T-helper 17 cell (primary cell): ENCODE measurements around the gene TXNDC11. TPM values are rescaled to one million over a fixed set of nuclear protein-coding genes. Genes with fewer than 3 reads are reported as not detected.
A peak's percentile ranks its signal among the peaks of the same experiment; 100 is the strongest.

Experiments
- ATAC-seq: fragments of 150-1000 bp; cut with Tn5 transposase; 2 replicates; pipeline ENCODE4 v1.10.0; 2021; ENCODE audit warnings: mild to moderate bottlenecking, moderate library complexity
- DNase-seq, 3 donors: peaks; one replicate each; pipeline versions ENCODE4 v3.0.0 to v3.0.0-alpha.2; 2020 to 2021
- H3K9me3 ChIP-seq: one replicate; pipeline ENCODE4 v1.7.0; 2013; ENCODE audit warnings: low read length, mild to moderate bottlenecking; ENCODE audit not compliant: control insufficient read depth, poor library complexity, severe bottlenecking
- H3K27ac Mint-ChIP-seq: one replicate; pipeline ENCODE4 v1.8.0; 2022; ENCODE audit warnings: mild to moderate bottlenecking, moderate library complexity, mixed read lengths
- H3K27me3 Mint-ChIP-seq: one replicate; pipeline ENCODE4 v1.8.0; 2022; ENCODE audit warnings: mixed read lengths
- H3K36me3 Mint-ChIP-seq: one replicate; pipeline ENCODE4 v1.8.0; 2022; ENCODE audit warnings: low read depth, mixed read lengths
- H3K4me1 Mint-ChIP-seq: one replicate; pipeline ENCODE4 v1.8.0; 2022; ENCODE audit warnings: mild to moderate bottlenecking, mixed read lengths
- H3K4me3 Mint-ChIP-seq: one replicate; pipeline ENCODE4 v1.8.0; 2022; ENCODE audit warnings: mild to moderate bottlenecking, moderate library complexity, mixed read lengths
- total RNA-seq, 4 donors: library from RNA in 2 of 4; stranded (reverse) in 2 of 4; gene quantifications; one replicate each; pipeline ENCODE4 v1.2.3 and lab custom pipeline; 2022 to 2026

TXNDC11 gene
- total RNA-seq, 2 donors from 2014 or later, result 87.5 to 103 TPM

DNA sequence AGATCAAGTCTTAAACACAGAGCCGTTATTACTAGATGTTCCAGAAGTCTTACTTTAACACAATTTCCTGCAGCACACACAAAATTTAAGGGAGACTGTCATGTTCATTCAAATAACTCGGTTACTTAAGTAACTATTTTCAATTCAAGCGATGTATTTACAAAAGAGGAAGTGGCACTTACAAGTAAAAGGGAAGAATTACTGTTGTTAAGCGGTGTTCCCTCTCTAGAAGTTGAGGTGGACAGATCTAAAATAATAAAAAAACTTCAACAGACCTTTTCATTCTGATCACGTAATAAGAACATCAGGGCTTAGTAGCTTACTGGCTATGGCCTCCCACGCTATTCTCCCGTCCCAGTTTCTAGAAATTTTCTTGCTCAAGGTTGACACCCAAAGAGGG lies 26.2 kb upstream of the TXNDC11 start:
- Mint-ChIP-seq H3K36me3 (peaks cover 3% of the 10 kb centered on the region), H3K27me3 (no peaks in the 10 kb centered on the region), H3K4me1 (peaks cover 9% of the 10 kb centered on the region), H3K4me3 (peak overlapping the region; percentile 12), H3K27ac (peak overlapping the region; percentile 89)
- ATAC-seq (peak; percentile 12), DNase-seq (no peak)
- H3K9me3 ChIP-seq, result no peaks in the 10 kb centered on the region

GRCh38 chr16:11762431-11762830 lies 19.8 kb upstream of the TXNDC11 start:
- peaks cover 2% of the 10 kb centered on the region for H3K4me1 Mint-ChIP-seq
- peak overlapping the region; percentile 51 for H3K27ac Mint-ChIP-seq
- H3K27me3 Mint-ChIP-seq, result no peaks in the 10 kb centered on the region
- H3K9me3 ChIP-seq, result no peaks in the 10 kb centered on the region
- DNase-seq, result no peak
- H3K4me3 Mint-ChIP-seq, result no peak overlapping the region
- no peak for ATAC-seq
- H3K36me3 Mint-ChIP-seq, result peaks cover 9% of the 10 kb centered on the region

DNA sequence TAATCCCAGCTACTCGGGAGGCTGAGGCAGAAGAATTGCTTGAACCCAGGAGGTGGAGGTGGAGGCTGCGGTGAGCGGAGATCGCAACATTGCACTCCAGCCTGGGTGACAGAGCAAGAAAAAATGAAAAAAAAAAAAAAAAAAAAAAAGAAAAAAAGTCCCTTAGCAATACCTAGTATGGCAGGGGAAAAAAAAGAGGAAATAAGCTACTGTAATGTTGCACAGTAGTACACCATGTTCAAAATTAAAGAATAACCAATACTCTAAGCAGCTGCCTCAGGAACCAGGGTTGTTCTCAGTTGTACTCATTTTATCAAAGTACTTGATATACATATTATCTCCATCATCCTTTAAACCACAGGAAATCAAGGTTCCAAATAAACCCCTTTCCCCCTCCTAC lies 17.3 kb upstream of the TXNDC11 start:
- ATAC-seq, result peak; percentile 32

GRCh38 chr16:11759163-11759834 lies 16.6 kb upstream of the TXNDC11 start:
- Mint-ChIP-seq H3K36me3 (peaks cover 15% of the 10 kb centered on the region), H3K4me1 (peaks cover 4% of the 10 kb centered on the region), H3K4me3 (no peak overlapping the region), H3K27ac (peak overlapping the region; percentile 76), H3K27me3 (no peaks in the 10 kb centered on the region)
- DNase-seq (no peak), ATAC-seq (no peak)
- no peaks in the 10 kb centered on the region for H3K9me3 ChIP-seq

More for the DNA sequence above, 17.3 kb upstream of the TXNDC11 start:
- Mint-ChIP-seq H3K4me3 (no peak overlapping the region), H3K27me3 (no peaks in the 10 kb centered on the region), H3K36me3 (peaks cover 14% of the 10 kb centered on the region), H3K27ac (peak overlapping the region; percentile 76), H3K4me1 (peaks cover 4% of the 10 kb centered on the region)
- H3K9me3 ChIP-seq, result no peaks in the 10 kb centered on the region
- no peak for DNase-seq

DNA sequence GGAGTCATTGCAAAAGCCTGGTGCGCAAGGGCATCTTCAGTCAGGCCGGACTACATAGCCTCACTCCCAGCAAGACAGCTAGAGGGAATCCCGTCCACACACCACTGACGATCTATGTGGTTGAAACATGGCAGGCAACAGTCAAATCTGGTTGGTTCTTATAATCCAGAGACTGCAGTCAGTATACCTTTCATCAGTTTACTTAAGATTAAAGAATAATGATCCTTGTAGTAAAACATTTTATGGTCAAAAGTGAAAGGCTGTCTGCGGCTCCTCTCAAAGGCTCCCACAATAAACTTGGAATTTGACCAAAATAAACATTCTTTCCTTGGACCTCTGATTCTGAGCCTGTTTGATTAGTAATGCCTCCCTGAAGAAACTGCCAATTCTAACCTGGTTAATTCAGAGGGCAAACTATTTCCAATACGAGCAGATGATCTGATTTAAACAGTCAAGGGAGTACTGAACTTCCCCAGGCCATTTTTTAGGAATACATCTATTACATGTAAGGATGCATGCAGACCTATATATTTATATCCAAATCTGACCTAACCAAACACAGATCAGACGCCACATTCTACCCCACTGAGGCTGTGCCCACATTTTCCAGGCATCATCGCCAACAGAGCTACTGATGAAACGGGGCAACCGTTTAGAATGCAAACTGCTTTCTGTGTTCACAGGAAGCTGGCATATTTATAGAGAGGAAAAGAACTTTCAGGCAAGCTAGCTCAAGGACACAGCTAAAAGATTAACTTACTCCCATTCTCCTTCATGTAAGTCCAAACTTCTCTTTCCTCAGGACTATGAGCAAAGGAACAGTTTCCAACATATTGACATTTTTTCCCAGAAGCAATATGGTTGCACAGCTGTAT lies 15.3 kb upstream of the TXNDC11 start:
- H3K27me3 Mint-ChIP-seq, result no peaks in the 10 kb centered on the region
- no peak overlapping the region for H3K27ac Mint-ChIP-seq
- H3K4me3 Mint-ChIP-seq, result no peak overlapping the region
- ATAC-seq, result no peak
- no peak for DNase-seq
- H3K9me3 ChIP-seq, result no peaks in the 10 kb centered on the region
- peaks cover 15% of the 10 kb centered on the region for H3K36me3 Mint-ChIP-seq
- H3K4me1 Mint-ChIP-seq, result peaks cover 4% of the 10 kb centered on the region

DNA sequence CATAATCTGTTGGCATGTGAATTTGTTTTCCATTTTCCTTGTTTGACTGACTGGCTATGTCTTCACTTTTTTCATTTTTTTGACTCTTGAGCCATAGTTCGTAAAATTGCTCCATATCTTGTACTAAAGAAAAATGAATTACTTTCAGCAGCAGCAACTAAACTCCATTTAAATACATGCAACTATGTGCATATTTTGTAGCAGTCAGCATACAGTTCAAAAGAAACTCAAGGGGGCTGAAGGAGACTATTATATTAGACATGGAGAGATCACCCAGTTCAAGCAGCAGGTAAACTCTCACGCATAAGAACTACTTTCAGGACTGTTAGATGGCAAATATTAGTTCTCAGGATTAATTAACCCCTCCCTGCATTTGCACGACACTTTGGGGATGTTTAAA lies 13.6 kb upstream of the TXNDC11 start:
- H3K27ac Mint-ChIP-seq, result peak overlapping the region; percentile 53
- peaks cover 4% of the 10 kb centered on the region for H3K4me1 Mint-ChIP-seq
- peaks cover 13% of the 10 kb centered on the region for H3K36me3 Mint-ChIP-seq
- H3K9me3 ChIP-seq, result no peaks in the 10 kb centered on the region
- ATAC-seq, result no peak
- no peaks in the 10 kb centered on the region for H3K27me3 Mint-ChIP-seq
- no peak for DNase-seq
- H3K4me3 Mint-ChIP-seq, result no peak overlapping the region

DNA sequence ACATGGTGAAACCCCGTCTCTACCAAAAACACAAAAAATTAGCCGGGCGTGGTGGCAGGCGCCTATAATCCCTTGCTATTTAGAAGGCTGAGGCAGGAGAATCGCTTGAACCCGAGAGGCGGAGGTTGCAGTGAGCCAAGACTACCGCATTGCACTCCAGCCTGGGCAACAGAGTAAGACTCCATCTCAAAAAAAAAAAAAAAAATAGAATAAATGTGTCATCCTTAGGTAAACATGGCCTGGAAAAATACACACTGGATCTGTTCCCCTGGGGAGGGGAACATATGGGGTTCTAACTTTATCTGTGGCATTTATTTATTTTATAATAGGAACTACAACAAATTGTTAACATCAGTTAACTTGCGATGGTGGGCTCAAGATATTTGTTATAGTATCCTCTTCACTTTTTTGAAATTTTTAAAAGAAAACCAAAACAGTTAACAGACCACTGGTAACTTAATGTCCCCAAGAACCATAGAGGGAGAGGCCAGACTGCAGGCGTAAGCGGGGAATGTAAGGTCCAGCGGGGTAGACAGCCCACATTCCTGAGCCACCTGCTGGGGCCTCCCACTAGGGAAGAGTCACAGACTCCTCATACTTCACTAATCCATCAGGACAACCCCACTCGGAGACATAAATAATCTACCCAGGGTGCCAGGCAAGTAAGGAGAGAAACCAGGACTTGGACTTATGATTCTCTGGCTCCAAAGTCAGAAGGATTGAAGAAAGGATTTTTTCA lies 12.5 kb upstream of the TXNDC11 start:
- H3K27ac Mint-ChIP-seq, result peak overlapping the region; percentile 53
- H3K9me3 ChIP-seq, result no peaks in the 10 kb centered on the region
- ATAC-seq (no peak), DNase-seq (no peak)
- no peaks in the 10 kb centered on the region for H3K27me3 Mint-ChIP-seq
- H3K36me3 Mint-ChIP-seq, result peaks cover 13% of the 10 kb centered on the region
- peaks cover 2% of the 10 kb centered on the region for H3K4me1 Mint-ChIP-seq
- H3K4me3 Mint-ChIP-seq, result no peak overlapping the region

- no peaks in the 10 kb centered on the region for H3K9me3 ChIP-seq
- Mint-ChIP-seq H3K4me1 (peaks cover 7% of the 10 kb centered on the region), H3K27ac (peak overlapping the region; percentile 82), H3K36me3 (peaks cover 14% of the 10 kb centered on the region), H3K27me3 (no peaks in the 10 kb centered on the region), H3K4me3 (no peak overlapping the region)
- DNase-seq (no peak), ATAC-seq (no peak)
These were observed 10.2 kb upstream of the TXNDC11 start for GRCh38 chr16:11752856-11753255.

GRCh38 chr16:11750056-11750455 lies 7.4 kb upstream of the TXNDC11 start:
- Mint-ChIP-seq H3K4me3 (peak overlapping the region; percentile 71), H3K36me3 (peaks cover 9% of the 10 kb centered on the region), H3K27me3 (no peaks in the 10 kb centered on the region), H3K27ac (peak overlapping the region; percentile 84), H3K4me1 (peaks cover 6% of the 10 kb centered on the region)
- no peak for DNase-seq
- H3K9me3 ChIP-seq, result no peaks in the 10 kb centered on the region
- no peak for ATAC-seq

- Mint-ChIP-seq H3K36me3 (peaks cover 7% of the 10 kb centered on the region), H3K27ac (peak overlapping the region; percentile 74)
- no peak for ATAC-seq
These were observed 6.0 kb upstream of the TXNDC11 start for GRCh38 chr16:11748404-11749254.

GRCh38 chr16:11747949-11748403 lies 5.3 kb upstream of the TXNDC11 start:
- ATAC-seq, result no peak
- H3K4me1 Mint-ChIP-seq, result peaks cover 6% of the 10 kb centered on the region
- no peak for DNase-seq
- no peak overlapping the region for H3K4me3 Mint-ChIP-seq
- no peaks in the 10 kb centered on the region for H3K9me3 ChIP-seq
- H3K27me3 Mint-ChIP-seq, result no peaks in the 10 kb centered on the region
- peaks cover 7% of the 10 kb centered on the region for H3K36me3 Mint-ChIP-seq
- H3K27ac Mint-ChIP-seq, result peak overlapping the region; percentile 74

More at GRCh38 chr16:11748404-11749254, 6.0 kb upstream of the TXNDC11 start:
- Mint-ChIP-seq H3K4me1 (peaks cover 6% of the 10 kb centered on the region), H3K27me3 (no peaks in the 10 kb centered on the region), H3K4me3 (no peak overlapping the region)
- no peak for DNase-seq
- H3K9me3 ChIP-seq, result no peaks in the 10 kb centered on the region

DNA sequence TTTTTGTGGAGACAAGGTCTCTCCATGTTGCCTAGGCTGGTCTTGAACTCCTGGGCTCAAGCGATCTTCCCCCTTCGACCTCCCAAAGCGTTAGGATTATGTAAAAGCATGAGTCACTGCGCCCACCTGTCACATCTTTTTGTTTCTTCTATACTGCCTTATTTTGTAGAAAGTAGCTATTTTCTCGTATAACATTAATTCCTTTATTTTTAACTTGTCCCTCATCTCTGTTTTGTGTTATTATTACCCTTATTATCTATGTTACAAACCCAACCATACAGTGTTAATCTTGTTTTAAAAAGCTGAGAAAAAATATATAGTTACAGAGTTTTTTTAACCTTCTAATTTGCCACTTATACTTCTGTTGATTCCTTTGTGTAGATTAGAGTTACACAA lies 1.4 kb upstream of the TXNDC11 start:
- peak overlapping the region; percentile 98 for H3K27ac Mint-ChIP-seq
- H3K27me3 Mint-ChIP-seq, result no peaks in the 10 kb centered on the region
- H3K36me3 Mint-ChIP-seq, result no peaks in the 10 kb centered on the region
- H3K4me1 Mint-ChIP-seq, result peaks cover 30% of the 10 kb centered on the region
- H3K4me3 Mint-ChIP-seq, result peak overlapping the region; percentile 87
- H3K9me3 ChIP-seq, result no peaks in the 10 kb centered on the region
- DNase-seq (no peak), ATAC-seq (no peak)
